ENCODE results near the gene GMIP.
"Not testable (repeated sequence)": the region's sequence is repeated elsewhere in the genome, so short reads cannot be mapped to it uniquely, and the experiment has no call there.

GMIP gene

GRCh38 chr19:19618219-19619051 lies 25.0 kb downstream of the GMIP start, which contains the start of gene PBX4:
Gene PBX4 (minus strand): TSS chr19:19618687. CDS start chr19:19618629, 58 bp downstream.
- no peak for TF ChIP-seq CTCF (IDR thresholded peaks at IDR 0.05; ENCODE audit: insufficient read depth, low read length, poor library complexity, severe bottlenecking)
- peak; percentile 98 for DNase-seq (ENCODE audit: extremely low read depth, insufficient read length)
- peak within 1 kb of the TSS; percentile 82 for H3K4me3 ChIP-seq (replicated peaks; ENCODE audit: low read depth, low read length)
- no peaks in the 10 kb centered on the region; the same call in none of the 2 replicates for H3K36me3 ChIP-seq (ENCODE audit: control insufficient read depth, insufficient read depth, low read length)
- H3K27me3 ChIP-seq (replicated peaks; ENCODE audit: control insufficient read depth, insufficient read depth, low read length): no peaks in the 10 kb centered on the region

GRCh38 chr19:19615086-19615485 lies 28.4 kb downstream of the GMIP start:
- Histone ChIP-seq H3K4me3 (replicated peaks; ENCODE audit: low read depth, low read length) (no peak overlapping the region), H3K36me3 (ENCODE audit: control insufficient read depth, insufficient read depth, low read length) (no peaks in the 10 kb centered on the region; the same call in none of the 2 replicates), H3K27me3 (replicated peaks; ENCODE audit: control insufficient read depth, insufficient read depth, low read length) (no peaks in the 10 kb centered on the region)
- DNase-seq (ENCODE audit: extremely low read depth, insufficient read length): no peak
- no peak for TF ChIP-seq CTCF (IDR thresholded peaks at IDR 0.05; ENCODE audit: insufficient read depth, low read length, poor library complexity, severe bottlenecking)

- DNase-seq (ENCODE audit: extremely low read depth, insufficient read length): no peak
- no peak for TF ChIP-seq CTCF (IDR thresholded peaks at IDR 0.05; ENCODE audit: insufficient read depth, low read length, poor library complexity, severe bottlenecking)
- H3K36me3 ChIP-seq (ENCODE audit: control insufficient read depth, insufficient read depth, low read length): no peaks in the 10 kb centered on the region; the same call in none of the 2 replicates
- no peak overlapping the region for H3K4me3 ChIP-seq (replicated peaks; ENCODE audit: low read depth, low read length)
- H3K27me3 ChIP-seq (replicated peaks; ENCODE audit: control insufficient read depth, insufficient read depth, low read length): no peaks in the 10 kb centered on the region
Observed at GRCh38 chr19:19613506-19613905, 30.0 kb downstream of the GMIP start.

- DNase-seq (ENCODE audit: extremely low read depth, insufficient read length): no peak
- no peaks in the 10 kb centered on the region for H3K27me3 ChIP-seq (replicated peaks; ENCODE audit: control insufficient read depth, insufficient read depth, low read length)
- peaks cover 2% of the 10 kb centered on the region for H3K36me3 ChIP-seq (ENCODE audit: control insufficient read depth, insufficient read depth, low read length)
- no peak overlapping the region for H3K4me3 ChIP-seq (replicated peaks; ENCODE audit: low read depth, low read length)
- no peak for TF ChIP-seq CTCF (IDR thresholded peaks at IDR 0.05; ENCODE audit: insufficient read depth, low read length, poor library complexity, severe bottlenecking)
Observed at GRCh38 chr19:19610376-19611202, 32.9 kb downstream of the GMIP start.

GRCh38 chr19:19606686-19607085 lies 36.8 kb downstream of the GMIP start:
- not testable (repeated sequence) for H3K4me3 ChIP-seq (replicated peaks; ENCODE audit: low read depth, low read length); DNase-seq (ENCODE audit: extremely low read depth, insufficient read length); H3K27me3 ChIP-seq (replicated peaks; ENCODE audit: control insufficient read depth, insufficient read depth, low read length)

GRCh38 chr19:19606021-19606420 lies 37.4 kb downstream of the GMIP start:
- no peaks in the 10 kb centered on the region for H3K27me3 ChIP-seq (replicated peaks; ENCODE audit: control insufficient read depth, insufficient read depth, low read length)
- no peak overlapping the region for H3K4me3 ChIP-seq (replicated peaks; ENCODE audit: low read depth, low read length)
- TF ChIP-seq CTCF (IDR thresholded peaks at IDR 0.05; ENCODE audit: insufficient read depth, low read length, poor library complexity, severe bottlenecking): no peak
- DNase-seq (ENCODE audit: extremely low read depth, insufficient read length): no peak
- H3K36me3 ChIP-seq (ENCODE audit: control insufficient read depth, insufficient read depth, low read length): peaks cover 2% of the 10 kb centered on the region

More at GRCh38 chr19:19606686-19607085, 36.8 kb downstream of the GMIP start:
- H3K36me3 ChIP-seq (ENCODE audit: control insufficient read depth, insufficient read depth, low read length): not testable (repeated sequence)

All from GM06990 (cell line).